KOPT-K1 (cell line): ENCODE measurements around the gene STK38.
A peak's percentile ranks its signal among the peaks of the same experiment; 100 is the strongest.

Experiments used
- H3K27ac ChIP-seq: fragments of 200-600 bp; sonication (generic); 2 replicates; pipeline ENCODE4 v1.5.1; 2016; ENCODE audit warnings: antibody characterized with exemption, mild to moderate bottlenecking, low read depth, low read length; ENCODE audit not compliant: poor library complexity, severe bottlenecking
- H3K36me3 ChIP-seq: fragments of 200-600 bp; sonication (generic); 2 replicates; pipeline ENCODE4 v1.5.1; 2017; ENCODE audit warnings: antibody characterized with exemption, mild to moderate bottlenecking, low read length, moderate library complexity; ENCODE audit not compliant: insufficient read depth
- H3K9me3 ChIP-seq: fragments of 200-600 bp; sonication (generic); 2 replicates; pipeline ENCODE4 v1.5.1; 2017; ENCODE audit warnings: antibody characterized with exemption, low read length, mild to moderate bottlenecking; ENCODE audit not compliant: insufficient read depth, poor library complexity, severe bottlenecking

STK38 gene

DNA sequence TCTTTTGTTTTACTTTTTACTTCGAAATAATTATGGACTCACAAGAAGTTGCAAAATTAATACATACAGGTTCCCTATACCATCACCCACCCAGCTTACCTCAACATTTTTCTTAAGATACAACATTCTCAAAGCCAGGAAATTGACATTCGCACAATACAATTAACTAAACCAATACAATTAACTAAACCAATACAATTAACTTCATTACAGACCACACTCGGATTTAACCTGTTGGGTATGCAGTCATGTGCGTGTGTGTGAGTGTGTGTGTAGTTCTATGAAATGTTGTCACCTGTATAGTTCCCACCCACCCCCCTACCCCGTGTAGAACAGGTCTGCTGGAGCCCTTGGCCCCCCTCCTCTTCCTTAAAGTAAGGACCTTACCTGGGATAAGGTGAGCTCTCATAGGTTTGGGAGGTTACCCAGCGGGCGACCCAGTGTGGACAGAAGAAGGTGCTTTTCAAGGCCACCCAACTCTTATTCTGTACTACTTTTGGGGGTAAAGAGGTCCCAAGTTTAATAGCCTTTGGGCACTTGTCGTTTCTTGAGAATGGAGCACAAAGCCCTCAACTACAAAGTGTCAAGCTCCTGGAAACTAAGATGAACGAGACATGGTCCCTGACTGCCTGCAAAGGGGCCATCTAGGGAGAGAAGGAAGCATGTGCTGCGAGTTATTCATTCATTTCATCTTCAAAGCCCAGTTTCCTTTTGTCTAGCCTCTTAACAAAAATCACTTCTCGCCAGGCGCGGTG lies 544 bp upstream of the STK38 start:
- Histone ChIP-seq H3K9me3 (no peaks in the 10 kb centered on the region), H3K27ac (peak overlapping the region; percentile 91), H3K36me3 (peaks cover 6% of the 10 kb centered on the region; the same call in 1 of the 2 replicates)

DNA sequence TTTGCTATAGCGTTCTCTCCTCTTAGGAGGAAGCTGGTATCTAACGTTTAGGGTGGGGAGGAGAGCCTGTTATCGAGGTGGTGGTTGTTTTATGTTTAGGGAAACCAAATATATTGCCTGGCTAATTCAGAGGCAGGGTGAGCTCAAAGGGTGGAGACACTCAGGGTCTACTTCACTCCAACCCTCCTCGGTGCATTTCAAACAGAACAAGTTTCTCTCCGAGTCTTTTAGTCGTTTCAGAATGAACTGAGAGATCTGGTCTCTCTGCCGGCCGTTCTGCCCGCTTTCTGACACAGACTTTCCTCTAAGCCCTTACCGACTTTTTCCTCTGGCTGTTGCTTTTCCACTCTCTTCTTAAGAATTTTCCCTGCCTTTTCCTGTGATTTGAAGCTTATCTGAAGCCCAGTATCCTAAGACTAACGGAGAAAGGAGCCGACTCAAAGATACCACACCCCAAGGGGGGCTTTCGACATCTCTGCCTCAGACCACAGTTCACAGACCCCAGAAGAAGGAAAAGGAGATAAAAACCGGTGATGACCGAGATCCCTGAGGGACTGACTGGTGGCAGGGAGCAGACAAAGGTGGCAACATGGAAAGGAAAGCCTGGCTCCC lies 865 bp downstream of the STK38 start:
- H3K9me3 ChIP-seq: no peaks in the 10 kb centered on the region
- peak overlapping the region; percentile 91 for H3K27ac ChIP-seq
- H3K36me3 ChIP-seq: peaks cover 12% of the 10 kb centered on the region

DNA sequence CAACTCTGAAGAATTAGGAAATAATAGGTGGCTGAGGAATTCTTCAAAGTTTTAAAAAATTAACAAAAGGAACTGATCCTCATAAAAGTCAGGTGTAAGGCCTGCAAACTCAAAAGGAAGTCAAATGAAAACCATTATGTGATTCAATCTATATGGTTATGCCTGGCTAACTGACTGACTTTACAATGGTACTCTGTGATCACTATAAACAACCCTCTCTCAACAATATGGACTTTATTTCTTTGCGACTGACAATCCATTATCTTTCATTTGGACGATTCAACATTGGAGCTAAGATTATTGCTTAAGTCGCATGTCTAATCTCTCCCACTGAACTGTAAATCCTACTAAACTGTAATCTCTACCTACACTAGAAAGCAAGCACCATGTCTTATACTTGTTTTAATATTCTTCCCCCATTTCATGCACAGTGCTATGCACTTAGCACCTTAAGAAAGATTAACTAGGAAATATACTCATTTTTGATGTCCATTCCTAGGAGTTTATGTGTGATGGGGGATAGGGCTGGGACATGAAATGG lies 1.4 kb downstream of the STK38 start:
- Histone ChIP-seq H3K36me3 (peaks cover 17% of the 10 kb centered on the region), H3K27ac (peak overlapping the region; percentile 91), H3K9me3 (no peaks in the 10 kb centered on the region)

DNA sequence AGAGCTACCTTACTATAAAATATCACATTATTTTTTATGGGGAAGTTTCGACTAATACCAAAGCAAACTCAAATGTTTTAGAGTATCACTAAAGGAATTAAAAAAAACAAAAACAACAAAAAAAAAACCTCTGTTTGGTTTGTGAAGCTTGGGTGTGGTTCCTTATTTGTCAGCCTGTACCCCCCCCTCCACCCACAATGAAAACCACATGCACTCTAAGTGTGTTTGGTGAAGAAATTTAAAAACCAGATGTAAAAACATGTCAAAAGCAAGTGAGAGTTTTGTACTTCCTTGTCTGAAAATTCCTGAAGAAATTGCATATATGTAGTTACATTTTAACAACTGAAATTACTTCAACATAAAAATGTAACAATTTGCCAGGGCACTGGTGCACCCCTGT lies 3.1 kb downstream of the STK38 start:
- Histone ChIP-seq H3K9me3 (no peaks in the 10 kb centered on the region), H3K36me3 (peaks cover 32% of the 10 kb centered on the region), H3K27ac (no peak overlapping the region)

DNA sequence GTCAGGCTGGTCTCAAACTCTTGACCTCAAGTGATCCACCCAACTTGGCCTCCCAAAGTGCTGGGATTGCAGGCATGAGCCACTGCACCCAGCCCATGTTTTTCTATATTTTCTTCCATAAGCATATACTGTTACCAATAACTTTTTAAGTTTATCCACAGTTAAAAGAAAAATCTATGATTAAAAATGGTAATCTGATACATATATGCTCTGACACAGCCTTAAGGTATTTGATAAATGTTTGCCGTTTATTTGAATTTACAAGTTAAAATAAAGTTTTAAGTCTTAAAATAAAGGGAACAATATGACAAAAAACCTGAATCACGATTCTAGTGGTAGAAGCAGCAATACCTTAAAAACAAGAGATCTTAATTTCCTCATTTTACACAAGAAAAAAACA lies 5.2 kb downstream of the STK38 start:
- Histone ChIP-seq H3K27ac (no peak overlapping the region), H3K9me3 (no peaks in the 10 kb centered on the region)

DNA sequence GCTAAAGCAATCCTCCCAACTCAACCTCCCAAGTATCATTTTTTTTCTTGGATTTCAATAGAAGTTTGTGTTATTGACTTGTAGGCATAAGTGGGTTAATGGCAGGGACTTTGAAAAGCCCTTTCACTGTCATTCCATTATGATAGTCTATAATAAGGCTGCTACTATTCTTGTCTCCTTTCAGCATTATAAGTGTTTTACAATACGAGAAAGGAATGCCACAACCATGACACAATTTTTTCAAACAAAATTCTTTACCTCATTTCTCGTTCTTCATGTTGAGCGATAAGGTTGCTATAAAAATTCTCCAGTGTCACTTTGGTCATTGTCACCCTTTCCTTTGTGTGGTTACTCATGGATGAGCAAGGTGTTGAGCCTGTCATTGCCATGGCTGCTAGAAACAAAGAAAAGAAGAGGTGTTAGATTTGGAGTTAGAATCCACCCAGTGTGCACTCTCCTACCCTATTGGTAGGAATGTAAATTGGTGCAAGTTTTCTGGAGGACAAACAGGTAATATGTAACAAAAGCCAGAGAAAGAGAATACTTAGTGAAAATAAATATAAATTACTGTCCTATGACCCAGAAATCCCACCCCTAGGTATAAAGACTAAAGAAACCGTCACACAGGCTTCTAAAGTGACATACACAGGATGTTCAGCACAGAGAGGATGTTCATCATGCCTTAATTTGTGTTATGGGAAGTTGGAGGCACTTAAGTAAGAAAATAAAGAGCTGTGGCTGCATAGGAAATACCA lies 7.3 kb downstream of the STK38 start:
- H3K27ac ChIP-seq: no peak overlapping the region
- H3K36me3 ChIP-seq: peaks cover 71% of the 10 kb centered on the region
- H3K9me3 ChIP-seq: no peaks in the 10 kb centered on the region

More for the DNA sequence above, 5.2 kb downstream of the STK38 start:
- peaks cover 52% of the 10 kb centered on the region for H3K36me3 ChIP-seq

DNA sequence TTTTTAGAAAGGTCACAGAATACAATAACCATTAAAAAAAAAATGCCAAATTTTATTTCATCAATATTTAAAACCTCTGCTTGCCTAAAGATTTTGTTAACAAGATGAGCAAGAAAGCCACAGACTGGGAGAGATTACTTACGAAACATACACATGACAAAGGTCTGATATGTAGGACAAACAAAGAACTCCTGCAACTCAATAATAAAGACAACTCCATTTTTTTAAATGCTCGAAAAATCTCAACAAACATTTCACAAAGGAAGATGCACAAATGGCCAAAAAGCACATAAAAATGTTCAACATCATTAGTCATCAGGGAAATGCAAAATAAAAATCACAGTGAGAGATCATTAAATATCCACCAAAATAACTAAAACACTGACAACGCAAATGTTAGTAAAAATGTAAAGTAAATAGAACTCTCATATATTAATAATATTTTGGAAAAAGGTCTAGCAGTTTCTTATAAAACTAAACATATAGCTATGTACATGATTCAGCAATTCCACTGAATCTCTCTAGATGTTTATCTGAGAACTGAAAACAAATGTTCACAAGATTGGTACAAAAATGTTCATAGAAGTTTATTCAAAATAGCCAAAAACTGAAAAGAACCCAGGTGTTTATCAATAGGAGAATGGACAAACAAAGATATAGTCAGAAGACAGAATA lies 10.3 kb downstream of the STK38 start:
- Histone ChIP-seq H3K27ac (no peak overlapping the region), H3K9me3 (no peaks in the 10 kb centered on the region), H3K36me3 (peaks cover 90% of the 10 kb centered on the region)

DNA sequence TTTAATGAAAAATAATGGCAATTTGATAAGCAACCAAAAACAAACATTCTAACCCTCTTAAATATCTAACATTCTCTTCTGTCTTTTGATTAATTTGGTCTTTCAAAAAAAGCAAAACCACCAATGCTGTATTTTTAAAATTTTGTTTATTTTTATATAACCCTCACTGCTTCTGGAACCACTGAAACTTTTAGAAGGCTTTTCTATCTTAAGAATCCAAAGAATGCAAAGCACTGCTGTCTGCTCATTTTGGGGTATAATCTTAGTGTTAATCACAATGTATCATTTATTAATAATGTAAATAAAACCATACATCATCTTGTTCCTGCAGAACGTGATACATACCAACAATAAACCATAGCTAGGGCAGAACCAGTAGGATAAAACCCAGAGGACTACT lies 14.0 kb downstream of the STK38 start:
- Histone ChIP-seq H3K27ac (no peak overlapping the region), H3K36me3 (peaks cover 90% of the 10 kb centered on the region), H3K9me3 (no peaks in the 10 kb centered on the region)

DNA sequence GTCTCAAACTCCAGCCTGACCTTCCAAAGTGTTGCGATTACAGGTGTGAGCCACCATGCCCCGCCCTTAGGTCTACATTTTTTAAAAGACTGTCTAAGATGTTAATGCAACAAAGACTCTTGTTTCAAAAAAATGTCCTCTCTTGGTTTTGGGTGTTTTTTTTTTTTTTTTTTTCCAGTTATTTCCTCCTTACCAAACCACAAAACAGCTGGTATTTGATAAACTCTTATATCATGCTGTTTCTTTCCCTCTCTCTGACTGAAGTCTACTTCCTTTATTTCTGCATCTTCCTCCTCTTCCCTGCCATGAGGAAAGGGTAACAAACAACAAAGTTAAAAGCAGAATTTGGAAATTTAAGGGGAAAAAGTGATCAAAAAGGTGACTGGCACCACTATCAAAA lies 21.2 kb downstream of the STK38 start:
- Histone ChIP-seq H3K9me3 (no peaks in the 10 kb centered on the region), H3K36me3 (peaks cover 84% of the 10 kb centered on the region), H3K27ac (no peak overlapping the region)

DNA sequence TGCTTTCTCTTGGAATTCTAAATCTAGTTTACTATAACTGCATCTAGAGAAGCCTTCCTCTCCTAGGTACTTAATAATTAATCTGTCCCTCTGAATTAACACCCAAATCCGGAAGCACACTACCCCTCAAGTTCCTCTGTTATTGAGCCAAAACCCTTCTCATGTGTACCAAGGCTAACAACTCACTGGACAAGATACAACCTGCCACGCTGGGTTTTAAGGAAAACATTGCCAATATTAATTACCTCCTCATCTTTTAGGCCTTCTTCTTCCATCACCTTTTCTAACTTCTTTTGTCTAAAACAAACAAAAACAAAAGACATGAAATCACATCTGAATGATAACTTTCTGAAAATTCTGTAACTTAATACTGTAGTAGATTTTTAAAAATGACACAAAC lies 21.9 kb downstream of the STK38 start:
- H3K36me3 ChIP-seq: peaks cover 84% of the 10 kb centered on the region
- no peaks in the 10 kb centered on the region for H3K9me3 ChIP-seq
- no peak overlapping the region for H3K27ac ChIP-seq

DNA sequence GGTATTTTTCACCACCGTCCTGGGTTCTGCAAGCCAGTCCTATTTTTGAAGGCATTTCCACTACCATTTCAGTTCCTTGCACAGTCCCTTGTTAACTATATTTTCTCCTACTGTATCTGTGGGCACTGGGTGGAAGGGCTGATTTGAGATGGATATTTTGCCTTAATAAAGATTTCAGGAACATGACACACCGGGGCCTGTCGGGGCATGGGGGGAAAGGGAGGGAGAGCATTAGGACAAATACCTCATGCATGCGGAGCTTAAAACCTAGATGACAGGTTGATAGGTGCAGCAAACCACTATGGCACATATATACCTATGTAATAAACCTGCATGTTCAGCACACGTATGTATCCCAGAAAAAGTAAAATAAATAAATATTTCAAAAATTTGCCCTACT lies 22.4 kb downstream of the STK38 start:
- Histone ChIP-seq H3K9me3 (no peaks in the 10 kb centered on the region), H3K27ac (no peak overlapping the region), H3K36me3 (peaks cover 86% of the 10 kb centered on the region)

DNA sequence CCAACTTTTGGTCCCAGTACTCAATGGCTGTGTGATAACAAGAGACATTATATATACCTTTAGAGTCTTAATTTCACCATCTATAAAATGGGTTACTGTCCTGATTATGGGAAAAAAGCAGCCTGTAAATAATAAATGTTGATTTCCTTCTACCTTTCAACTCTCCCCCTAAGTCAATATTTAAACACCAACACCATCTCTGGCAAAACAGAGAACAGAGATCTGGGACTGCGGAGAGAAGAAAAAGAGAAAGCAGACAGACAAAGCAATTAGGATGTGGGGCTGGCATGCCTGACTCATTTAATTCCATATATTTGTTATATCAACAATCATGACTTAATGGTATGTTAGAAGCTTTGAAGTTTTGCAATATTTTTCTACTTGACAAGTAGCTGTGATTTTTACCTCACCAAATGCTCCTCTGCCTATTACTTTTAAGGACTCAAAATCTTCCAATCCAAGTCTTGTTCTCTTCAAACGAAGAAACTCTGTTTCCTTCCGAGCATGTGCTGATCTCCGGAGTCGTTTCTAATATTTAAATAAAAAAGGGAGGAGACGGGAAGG lies 23.3 kb downstream of the STK38 start:
- no peaks in the 10 kb centered on the region for H3K9me3 ChIP-seq
- H3K27ac ChIP-seq: no peak overlapping the region
- peaks cover 86% of the 10 kb centered on the region for H3K36me3 ChIP-seq

DNA sequence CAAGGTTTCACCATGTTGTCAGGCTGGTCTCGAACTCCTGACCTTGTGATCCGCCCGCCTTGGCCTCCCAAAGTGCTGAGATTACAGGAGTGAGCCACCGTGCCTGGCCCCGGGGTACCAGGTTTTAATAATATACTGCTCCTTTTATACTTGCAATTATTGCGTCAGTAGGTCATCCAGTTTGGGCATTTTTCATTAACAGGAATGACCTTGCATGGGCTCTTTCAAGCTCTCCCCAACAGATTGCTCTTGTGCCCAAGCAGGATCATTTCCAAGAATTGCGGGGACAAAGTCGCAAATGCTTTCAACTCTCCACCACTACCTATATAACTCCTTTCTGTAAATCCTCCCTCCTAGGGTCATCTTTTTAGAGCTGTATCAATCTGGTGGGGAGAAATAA lies 23.8 kb downstream of the STK38 start:
- Histone ChIP-seq H3K27ac (no peak overlapping the region), H3K36me3 (peaks cover 88% of the 10 kb centered on the region), H3K9me3 (no peaks in the 10 kb centered on the region)

DNA sequence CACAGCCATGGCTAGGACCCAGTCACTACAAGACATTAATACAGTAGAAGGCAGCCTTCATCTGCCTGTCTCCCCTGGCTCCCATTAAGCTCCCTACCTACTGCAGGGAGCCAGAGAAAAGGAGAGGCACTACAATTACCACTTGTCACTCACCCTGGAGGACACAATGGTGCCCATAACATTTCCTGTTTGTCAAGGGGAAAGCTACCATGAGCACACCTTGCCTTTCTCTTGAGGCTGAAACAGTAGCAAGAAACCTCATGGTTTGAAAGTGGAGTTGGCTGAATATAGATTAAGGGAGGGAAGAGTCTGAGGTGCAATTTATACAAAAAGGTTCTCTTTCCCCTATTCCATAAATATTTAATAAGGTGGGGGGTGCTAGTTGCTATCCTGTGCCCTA lies 27.9 kb downstream of the STK38 start:
- Histone ChIP-seq H3K9me3 (no peaks in the 10 kb centered on the region), H3K27ac (no peak overlapping the region), H3K36me3 (peaks cover 98% of the 10 kb centered on the region)
